Measurements from ENCODE around the gene DGCR6L.

DNA sequence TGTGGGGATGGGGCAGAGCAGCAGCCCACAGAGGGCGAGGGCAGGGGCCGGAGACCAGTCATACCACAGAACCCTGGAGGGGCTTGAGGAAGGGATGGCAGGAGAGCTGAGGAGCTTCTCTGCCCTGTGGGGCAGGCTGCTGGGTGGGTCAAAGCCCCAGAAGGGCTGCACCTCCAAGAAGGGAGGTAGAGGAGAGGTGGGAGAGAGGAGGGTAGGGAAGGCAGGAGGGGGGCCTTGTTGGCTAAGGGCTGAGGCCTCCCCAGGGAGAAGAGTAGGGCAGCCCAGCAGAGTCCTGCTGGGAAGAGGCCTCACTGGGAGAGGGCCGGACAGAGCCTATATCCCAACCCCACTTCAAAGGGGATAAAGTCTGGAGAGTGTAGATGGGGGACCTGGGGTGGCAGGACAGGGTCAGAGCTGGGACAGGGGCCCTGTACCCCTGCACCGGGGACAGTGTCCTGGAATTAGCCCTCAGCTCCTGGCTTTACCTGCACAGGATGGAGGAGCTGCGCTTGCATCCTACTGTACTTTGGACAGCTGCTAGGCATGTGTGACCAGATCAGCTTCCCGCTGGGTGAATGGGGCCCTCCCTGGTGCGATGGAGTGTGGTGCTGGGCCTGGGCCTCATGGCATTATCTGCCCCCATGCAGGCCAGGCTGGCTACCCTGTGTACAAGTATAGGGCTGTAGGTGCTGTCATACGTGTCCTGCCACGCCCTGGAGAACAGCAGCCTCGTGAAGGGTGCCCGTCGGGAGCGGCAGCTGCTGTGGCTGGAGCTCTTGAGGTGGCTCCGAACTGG, 7.3 kb downstream of the DGCR6L start:
- TF ChIP-seq CREB1 (IDR thresholded peaks at IDR 0.05; ENCODE audit: low read depth) (no peak), TEAD4 (IDR thresholded peaks at IDR 0.05) (no peak)
- TF ChIP-seq, protein P1, sequence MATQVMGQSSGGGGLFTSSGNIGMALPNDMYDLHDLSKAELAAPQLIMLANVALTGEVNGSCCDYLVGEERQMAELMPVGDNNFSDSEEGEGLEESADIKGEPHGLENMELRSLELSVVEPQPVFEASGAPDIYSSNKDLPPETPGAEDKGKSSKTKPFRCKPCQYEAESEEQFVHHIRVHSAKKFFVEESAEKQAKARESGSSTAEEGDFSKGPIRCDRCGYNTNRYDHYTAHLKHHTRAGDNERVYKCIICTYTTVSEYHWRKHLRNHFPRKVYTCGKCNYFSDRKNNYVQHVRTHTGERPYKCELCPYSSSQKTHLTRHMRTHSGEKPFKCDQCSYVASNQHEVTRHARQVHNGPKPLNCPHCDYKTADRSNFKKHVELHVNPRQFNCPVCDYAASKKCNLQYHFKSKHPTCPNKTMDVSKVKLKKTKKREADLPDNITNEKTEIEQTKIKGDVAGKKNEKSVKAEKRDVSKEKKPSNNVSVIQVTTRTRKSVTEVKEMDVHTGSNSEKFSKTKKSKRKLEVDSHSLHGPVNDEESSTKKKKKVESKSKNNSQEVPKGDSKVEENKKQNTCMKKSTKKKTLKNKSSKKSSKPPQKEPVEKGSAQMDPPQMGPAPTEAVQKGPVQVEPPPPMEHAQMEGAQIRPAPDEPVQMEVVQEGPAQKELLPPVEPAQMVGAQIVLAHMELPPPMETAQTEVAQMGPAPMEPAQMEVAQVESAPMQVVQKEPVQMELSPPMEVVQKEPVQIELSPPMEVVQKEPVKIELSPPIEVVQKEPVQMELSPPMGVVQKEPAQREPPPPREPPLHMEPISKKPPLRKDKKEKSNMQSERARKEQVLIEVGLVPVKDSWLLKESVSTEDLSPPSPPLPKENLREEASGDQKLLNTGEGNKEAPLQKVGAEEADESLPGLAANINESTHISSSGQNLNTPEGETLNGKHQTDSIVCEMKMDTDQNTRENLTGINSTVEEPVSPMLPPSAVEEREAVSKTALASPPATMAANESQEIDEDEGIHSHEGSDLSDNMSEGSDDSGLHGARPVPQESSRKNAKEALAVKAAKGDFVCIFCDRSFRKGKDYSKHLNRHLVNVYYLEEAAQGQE (IDR thresholded peaks at IDR 0.05; ENCODE audit: low read depth): no peak
